GM10248 (cell line): ENCODE results near the gene PHACTR1.

Experiments used
- CTCF ChIA-PET: fragments of 300-600 bp; sonication (Branson Sonifier 250); formaldehyde crosslinking; extraction: SDS; loops from one replicate; lab custom pipeline; 2021; ENCODE audit warnings: antibody characterized with exemption; lab: Yijun Ruan, JAX
- POLR2A ChIA-PET: fragments of 350-650 bp; sonication (Branson Sonifier 250); formaldehyde crosslinking; extraction: SDS; loops from one replicate; lab custom pipeline; 2020; ENCODE audit warnings: antibody characterized with exemption; lab: Yijun Ruan, JAX
- DNase-seq: peaks from one replicate; pipeline ENCODE4 v3.0.0; 2012; ENCODE audit errors: extremely low spot score
- TF ChIP-seq, protein P1 (sequence below): IDR thresholded peaks from 2 replicates; pipeline ENCODE4 v1.5.1; 2012; ENCODE audit warnings: mild to moderate bottlenecking, low read depth; ENCODE audit errors: extremely low read depth, missing control alignments, control extremely low read depth

PHACTR1 gene

DNA sequence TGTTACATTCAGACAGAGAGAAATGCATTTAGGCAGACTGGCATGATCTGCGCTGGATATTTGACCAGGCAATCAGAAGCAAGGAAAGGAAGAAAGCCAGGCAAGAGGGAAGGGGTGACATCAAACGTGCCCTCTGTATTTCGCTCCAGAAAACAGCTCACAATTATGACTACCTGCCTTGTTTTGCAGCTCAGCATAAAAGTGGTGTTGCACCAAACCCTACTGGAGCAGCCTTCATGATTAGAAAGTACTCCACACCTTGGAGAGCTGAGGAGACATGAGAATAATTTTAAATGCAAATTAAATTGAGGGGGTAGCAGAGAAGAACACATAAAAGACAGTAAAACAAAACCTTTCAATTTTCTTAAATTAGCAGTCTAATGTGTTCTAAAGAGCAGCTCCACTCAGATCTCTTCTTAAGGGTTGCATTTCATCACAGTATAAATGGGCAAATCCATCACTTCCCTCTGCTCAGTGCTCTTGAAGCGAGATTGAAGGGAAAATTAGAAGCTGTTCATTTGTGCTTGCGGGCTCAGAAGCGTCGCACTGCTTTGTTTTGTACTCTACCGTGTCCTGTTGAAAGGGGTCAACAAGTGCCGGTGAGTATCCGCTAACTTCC, at the start of gene PHACTR1:
Gene PHACTR1, plus strand, starts transcription at position 470 of the 619 bp plus-strand sequence.
- ChIA-PET CTCF (interaction anchor here (0.7 to 2.7 kb wide), 3 partner anchors 7 to 15 kb away, joined by 3 to 9 read pairs (median 3); no protein-coding TSS in a partner anchor), POLR2A (no interaction called here)
- no peak for DNase-seq
- TF ChIP-seq, protein P1, sequence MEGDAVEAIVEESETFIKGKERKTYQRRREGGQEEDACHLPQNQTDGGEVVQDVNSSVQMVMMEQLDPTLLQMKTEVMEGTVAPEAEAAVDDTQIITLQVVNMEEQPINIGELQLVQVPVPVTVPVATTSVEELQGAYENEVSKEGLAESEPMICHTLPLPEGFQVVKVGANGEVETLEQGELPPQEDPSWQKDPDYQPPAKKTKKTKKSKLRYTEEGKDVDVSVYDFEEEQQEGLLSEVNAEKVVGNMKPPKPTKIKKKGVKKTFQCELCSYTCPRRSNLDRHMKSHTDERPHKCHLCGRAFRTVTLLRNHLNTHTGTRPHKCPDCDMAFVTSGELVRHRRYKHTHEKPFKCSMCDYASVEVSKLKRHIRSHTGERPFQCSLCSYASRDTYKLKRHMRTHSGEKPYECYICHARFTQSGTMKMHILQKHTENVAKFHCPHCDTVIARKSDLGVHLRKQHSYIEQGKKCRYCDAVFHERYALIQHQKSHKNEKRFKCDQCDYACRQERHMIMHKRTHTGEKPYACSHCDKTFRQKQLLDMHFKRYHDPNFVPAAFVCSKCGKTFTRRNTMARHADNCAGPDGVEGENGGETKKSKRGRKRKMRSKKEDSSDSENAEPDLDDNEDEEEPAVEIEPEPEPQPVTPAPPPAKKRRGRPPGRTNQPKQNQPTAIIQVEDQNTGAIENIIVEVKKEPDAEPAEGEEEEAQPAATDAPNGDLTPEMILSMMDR, result no peak

DNA sequence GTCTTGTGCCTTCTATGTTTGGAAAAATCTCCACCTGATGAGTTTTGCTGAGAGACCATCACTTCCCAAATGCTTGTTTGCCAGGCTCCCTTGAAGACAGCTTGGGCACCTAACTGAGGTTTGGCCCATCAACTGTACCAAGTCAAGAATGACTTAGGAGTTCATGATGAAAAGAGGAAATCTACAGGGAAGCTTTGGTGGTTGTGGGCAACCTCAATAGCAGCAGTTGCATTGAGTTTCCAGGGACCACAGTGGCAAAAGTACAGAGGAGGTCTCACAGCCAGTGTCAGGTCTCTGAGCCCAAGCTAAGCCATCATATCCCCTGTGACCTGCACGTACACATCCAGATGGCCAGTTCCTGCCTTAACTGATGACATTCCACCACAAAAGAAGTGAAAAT, 49.7 kb upstream of the PHACTR1 start:
- CTCF ChIA-PET, result no interaction called here
- TF ChIP-seq, protein P1, result no peak
- DNase-seq, result no peak
- POLR2A ChIA-PET, result no interaction called here

DNA sequence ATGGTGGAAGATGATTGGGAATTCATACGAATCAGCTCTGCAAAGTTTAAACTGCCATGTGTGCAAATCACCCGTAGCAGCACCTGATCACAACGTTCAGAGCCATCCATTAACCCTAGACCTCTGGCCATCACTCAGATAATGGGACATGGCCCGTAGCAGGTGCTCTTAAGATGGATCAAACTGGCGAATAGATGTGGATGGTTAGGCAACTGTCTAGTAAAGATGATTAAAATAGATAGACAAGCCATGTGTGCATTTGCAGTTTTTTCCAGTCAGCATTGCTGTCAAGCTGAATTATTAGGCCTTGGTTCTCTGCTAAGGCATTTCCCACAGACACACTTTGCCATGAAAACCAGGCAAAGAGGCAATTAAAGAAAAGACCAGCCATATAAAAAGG, 40.6 kb upstream of the PHACTR1 start:
- CTCF ChIA-PET, result no interaction called here
- DNase-seq, result no peak
- POLR2A ChIA-PET, result no interaction called here
- TF ChIP-seq, protein P1, result no peak

DNA sequence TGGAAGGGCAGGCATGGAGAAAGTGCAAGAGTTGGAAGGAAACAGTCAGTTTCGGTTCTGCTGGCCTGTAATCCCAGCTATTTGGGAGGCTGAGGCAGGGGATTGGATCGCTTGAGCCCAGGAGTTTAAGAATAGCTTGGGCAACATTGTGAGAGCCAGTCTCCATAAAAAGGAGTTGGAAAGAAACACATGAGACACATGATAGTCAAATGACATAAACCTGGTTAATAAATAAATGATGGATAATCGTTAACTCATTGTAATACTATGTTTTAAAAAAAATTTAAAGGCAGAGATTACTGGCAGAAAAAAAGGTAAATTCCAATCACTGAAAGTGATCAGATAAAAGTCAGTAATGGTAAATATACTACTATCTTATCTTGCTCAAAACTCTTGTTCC, 37.2 kb upstream of the PHACTR1 start:
- ChIA-PET CTCF (no interaction called here), POLR2A (no interaction called here)
- TF ChIP-seq, protein P1, result no peak
- no peak for DNase-seq

DNA sequence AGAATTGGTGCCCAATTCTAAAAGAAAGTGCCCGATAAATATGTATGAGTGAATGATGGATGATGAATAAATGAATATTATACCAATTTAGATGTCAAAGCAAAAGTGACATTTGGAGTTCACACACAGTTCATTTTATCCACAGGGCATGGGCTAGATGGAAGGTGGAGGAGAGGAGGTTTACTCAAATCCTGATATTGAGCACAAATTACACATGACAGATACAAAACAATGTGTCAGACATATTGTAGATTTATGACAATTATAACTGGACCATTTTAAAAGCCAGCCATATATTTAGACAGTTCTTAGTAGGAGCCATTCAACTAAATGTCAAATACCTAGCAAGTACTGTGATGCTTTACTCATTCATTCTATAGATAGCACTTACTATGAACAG, 23.4 kb upstream of the PHACTR1 start:
- POLR2A ChIA-PET, result no interaction called here
- DNase-seq, result no peak
- CTCF ChIA-PET, result no interaction called here
- TF ChIP-seq, protein P1, result no peak

DNA sequence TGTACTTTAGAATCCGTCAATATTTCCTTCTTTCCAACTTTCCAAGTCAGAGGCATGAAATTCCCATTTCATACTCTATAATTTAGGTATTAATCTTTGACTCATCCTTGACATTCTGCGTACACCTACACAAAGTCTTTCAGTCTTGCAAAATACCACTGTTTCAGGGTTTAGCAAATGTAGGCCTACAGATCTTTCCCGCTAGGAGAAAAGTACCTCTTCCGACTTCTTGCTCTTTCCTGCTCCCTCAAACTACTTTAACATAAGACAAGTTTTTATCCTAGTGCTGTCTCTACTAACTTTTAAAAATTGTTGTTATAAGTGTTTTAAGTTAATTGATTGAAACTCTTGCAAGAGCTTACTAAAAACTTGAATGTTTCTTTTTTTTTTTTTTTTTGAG, 18.3 kb upstream of the PHACTR1 start:
- ChIA-PET CTCF (interaction anchor here (1.2 kb wide), 1 partner anchor 11 kb away, joined by 6 read pairs; no protein-coding TSS in a partner anchor), POLR2A (no interaction called here)
- TF ChIP-seq, protein P1, result no peak
- DNase-seq, result no peak
